ENCODE results near the gene GATAD2A.

GATAD2A gene

GRCh38 chr19:19458110-19458816 lies 52.8 kb downstream of the GATAD2A start:
- no peak for DNase-seq (ENCODE audit: low read depth, low spot score)
- TF ChIP-seq SUZ12 (IDR thresholded peaks at IDR 0.05; ENCODE audit: extremely low read depth, insufficient read depth, insufficient read length) (no peak), YY1 (IDR thresholded peaks at IDR 0.05; ENCODE audit: insufficient read depth, insufficient read length) (no peak), ZNF274 (IDR thresholded peaks at IDR 0.05; ENCODE audit: low read depth, low read length) (no peak)
- Histone ChIP-seq H3K4me3 (ENCODE audit: insufficient read length, low read depth) (no peak overlapping the region), H3K36me3 (ENCODE audit: insufficient read depth, insufficient read length, low read length) (peaks cover 27% of the 10 kb centered on the region), H3K27me3 (ENCODE audit: insufficient read depth, insufficient read length) (no peaks in the 10 kb centered on the region), H3K9me3 (ENCODE audit: insufficient read depth, low read length) (no peaks in the 10 kb centered on the region), H3K9ac (ENCODE audit: insufficient read length, low read depth) (no peak overlapping the region), H3K4me1 (ENCODE audit: insufficient read depth, insufficient read length) (peaks cover 40% of the 10 kb centered on the region)

DNA sequence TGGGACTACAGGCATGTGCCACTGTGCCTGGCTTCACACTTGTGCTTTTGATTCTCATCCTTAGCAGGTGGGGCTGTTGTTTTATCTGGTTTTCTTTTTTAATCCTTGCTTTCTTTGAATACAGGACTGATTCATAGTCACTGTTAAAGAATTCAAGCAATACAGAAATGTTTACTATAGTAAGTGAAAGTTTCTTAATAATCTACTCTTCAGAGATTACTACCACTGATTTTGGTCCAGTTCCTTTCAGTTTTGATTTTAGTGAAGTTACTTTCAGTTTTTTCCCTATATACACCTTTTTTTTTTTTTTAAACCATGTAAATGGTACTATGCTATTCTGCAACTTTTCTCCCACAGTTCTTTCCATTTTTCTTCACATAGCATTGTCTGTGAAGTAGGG lies 53.6 kb downstream of the GATAD2A start:
- TF ChIP-seq ZNF274 (IDR thresholded peaks at IDR 0.05; ENCODE audit: low read depth, low read length) = no peak
- H3K4me1 ChIP-seq (ENCODE audit: insufficient read depth, insufficient read length) = peaks cover 48% of the 10 kb centered on the region
- H3K9ac ChIP-seq (ENCODE audit: insufficient read length, low read depth) = no peak overlapping the region
- no peaks in the 10 kb centered on the region for H3K27me3 ChIP-seq (ENCODE audit: insufficient read depth, insufficient read length)
- H3K4me3 ChIP-seq (ENCODE audit: insufficient read length, low read depth) = no peak overlapping the region
- no peaks in the 10 kb centered on the region for H3K9me3 ChIP-seq (ENCODE audit: insufficient read depth, low read length)
- no peak for DNase-seq (ENCODE audit: low read depth, low spot score)
- H3K36me3 ChIP-seq (ENCODE audit: insufficient read depth, insufficient read length, low read length) = peaks cover 27% of the 10 kb centered on the region

DNA sequence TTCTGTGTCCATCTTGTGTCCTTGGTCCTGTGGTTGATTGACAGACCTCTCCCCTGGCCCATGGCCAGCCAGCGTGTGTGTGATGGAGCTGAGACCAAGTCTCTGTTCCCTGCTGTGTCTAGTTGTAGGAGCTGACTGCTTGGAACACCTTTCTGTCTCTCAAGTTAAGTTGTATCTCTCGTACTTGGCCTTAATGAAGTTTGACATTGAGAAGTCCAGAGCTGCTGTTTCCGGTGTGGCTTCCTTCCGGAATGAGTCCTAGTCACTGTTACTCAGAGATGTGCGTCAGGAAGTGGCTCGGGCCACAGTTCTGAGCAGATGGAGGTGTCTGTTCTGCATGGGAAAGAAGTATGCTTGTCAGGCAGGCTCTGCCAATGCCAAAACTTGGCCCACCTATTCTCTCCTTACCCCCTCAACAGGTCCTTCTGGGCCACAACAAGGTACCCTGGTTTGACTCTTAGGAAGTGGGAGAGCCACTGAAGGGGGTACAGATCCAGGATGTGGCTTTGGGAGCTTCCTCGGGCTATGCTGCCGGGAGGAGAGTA lies 54.3 kb downstream of the GATAD2A start:
- peaks cover 54% of the 10 kb centered on the region for H3K4me1 ChIP-seq (ENCODE audit: insufficient read depth, insufficient read length)
- no peak overlapping the region for H3K9ac ChIP-seq (ENCODE audit: insufficient read length, low read depth)
- peaks cover 29% of the 10 kb centered on the region for H3K36me3 ChIP-seq (ENCODE audit: insufficient read depth, insufficient read length, low read length)
- H3K4me3 ChIP-seq (ENCODE audit: insufficient read length, low read depth) = no peak overlapping the region
- no peak for DNase-seq (ENCODE audit: low read depth, low spot score)
- H3K27me3 ChIP-seq (ENCODE audit: insufficient read depth, insufficient read length) = no peaks in the 10 kb centered on the region
- no peaks in the 10 kb centered on the region for H3K9me3 ChIP-seq (ENCODE audit: insufficient read depth, low read length)
- TF ChIP-seq ZNF274 (IDR thresholded peaks at IDR 0.05; ENCODE audit: low read depth, low read length) (no peak), YY1 (IDR thresholded peaks at IDR 0.05; ENCODE audit: insufficient read depth, insufficient read length) (no peak), SUZ12 (IDR thresholded peaks at IDR 0.05; ENCODE audit: extremely low read depth, insufficient read depth, insufficient read length) (no peak)

DNA sequence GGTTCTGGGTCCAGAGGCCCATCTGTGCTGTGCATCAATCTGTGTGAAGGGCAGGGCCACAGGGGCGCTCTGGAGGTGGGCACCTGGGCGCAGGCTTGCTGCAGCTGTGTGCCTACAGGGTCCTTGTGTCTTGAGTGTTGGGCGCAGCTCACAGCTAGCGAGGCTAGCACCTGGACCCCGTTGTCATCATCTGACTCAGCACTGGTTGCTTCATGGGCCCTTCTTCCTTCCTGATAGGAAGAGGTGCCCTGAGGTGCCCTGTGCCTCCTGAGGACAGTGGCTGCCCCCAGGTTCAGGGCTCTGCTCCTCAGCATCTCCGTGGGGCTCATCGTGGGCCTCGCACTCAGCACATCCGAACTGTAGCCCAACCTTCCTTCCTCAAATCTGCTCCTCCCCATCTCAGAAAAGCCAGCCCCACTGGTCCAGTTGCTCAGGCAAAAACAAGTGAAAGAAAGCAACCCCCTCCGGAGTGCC lies 54.8 kb downstream of the GATAD2A start:
- peaks cover 57% of the 10 kb centered on the region for H3K4me1 ChIP-seq (ENCODE audit: insufficient read depth, insufficient read length)
- DNase-seq (ENCODE audit: low read depth, low spot score) = no peak
- H3K4me3 ChIP-seq (ENCODE audit: insufficient read length, low read depth) = no peak overlapping the region
- no peaks in the 10 kb centered on the region for H3K9me3 ChIP-seq (ENCODE audit: insufficient read depth, low read length)
- H3K36me3 ChIP-seq (ENCODE audit: insufficient read depth, insufficient read length, low read length) = peaks cover 34% of the 10 kb centered on the region
- no peak for TF ChIP-seq ZNF274 (IDR thresholded peaks at IDR 0.05; ENCODE audit: low read depth, low read length)
- TF ChIP-seq YY1 (IDR thresholded peaks at IDR 0.05; ENCODE audit: insufficient read depth, insufficient read length) = no peak
- no peak for TF ChIP-seq SUZ12 (IDR thresholded peaks at IDR 0.05; ENCODE audit: extremely low read depth, insufficient read depth, insufficient read length)
- peak overlapping the region; percentile 33 for H3K9ac ChIP-seq (ENCODE audit: insufficient read length, low read depth)
- H3K27me3 ChIP-seq (ENCODE audit: insufficient read depth, insufficient read length) = no peaks in the 10 kb centered on the region

DNA sequence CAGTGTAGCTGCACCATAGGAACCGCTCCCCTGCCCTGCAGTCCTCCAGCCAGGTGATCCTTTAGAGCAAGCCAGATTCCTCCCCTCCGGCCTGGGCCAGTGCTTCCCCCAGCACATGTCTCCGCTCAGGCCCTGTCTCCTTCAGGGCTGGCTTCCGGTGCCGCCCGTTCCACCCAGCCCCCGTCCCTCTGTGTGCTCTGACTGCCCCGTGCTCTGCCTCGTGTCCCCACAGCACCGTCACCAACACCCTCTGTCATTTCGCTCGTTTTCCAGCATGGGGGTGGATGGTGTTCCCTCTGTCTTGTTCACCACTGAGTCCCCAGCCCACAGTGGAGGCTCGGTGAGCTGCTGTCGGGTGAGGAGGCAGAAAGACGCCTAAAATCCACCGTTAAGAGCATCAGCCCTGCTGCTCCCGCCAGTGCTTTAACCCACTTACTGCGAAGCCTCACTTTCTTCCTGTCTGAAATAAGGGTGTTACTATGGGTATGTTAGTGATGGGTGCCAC lies 55.3 kb downstream of the GATAD2A start:
- no peaks in the 10 kb centered on the region; the same call in 1 of the 2 replicates for H3K9me3 ChIP-seq (ENCODE audit: insufficient read depth, low read length)
- no peaks in the 10 kb centered on the region for H3K27me3 ChIP-seq (ENCODE audit: insufficient read depth, insufficient read length)
- no peak for DNase-seq (ENCODE audit: low read depth, low spot score)
- peak overlapping the region; percentile 33 for H3K9ac ChIP-seq (ENCODE audit: insufficient read length, low read depth)
- H3K36me3 ChIP-seq (ENCODE audit: insufficient read depth, insufficient read length, low read length) = peaks cover 39% of the 10 kb centered on the region
- no peak overlapping the region for H3K4me3 ChIP-seq (ENCODE audit: insufficient read length, low read depth)
- TF ChIP-seq SUZ12 (IDR thresholded peaks at IDR 0.05; ENCODE audit: extremely low read depth, insufficient read depth, insufficient read length) (no peak), YY1 (IDR thresholded peaks at IDR 0.05; ENCODE audit: insufficient read depth, insufficient read length) (no peak), ZNF274 (IDR thresholded peaks at IDR 0.05; ENCODE audit: low read depth, low read length) (no peak)
- H3K4me1 ChIP-seq (ENCODE audit: insufficient read depth, insufficient read length) = peaks cover 57% of the 10 kb centered on the region

- Histone ChIP-seq H3K4me1 (ENCODE audit: insufficient read depth, insufficient read length) (peaks cover 57% of the 10 kb centered on the region), H3K4me3 (ENCODE audit: insufficient read length, low read depth) (no peak overlapping the region), H3K27me3 (ENCODE audit: insufficient read depth, insufficient read length) (no peaks in the 10 kb centered on the region), H3K9me3 (ENCODE audit: insufficient read depth, low read length) (peaks cover 2% of the 10 kb centered on the region; the same call in 1 of the 2 replicates), H3K36me3 (ENCODE audit: insufficient read depth, insufficient read length, low read length) (peaks cover 41% of the 10 kb centered on the region), H3K9ac (ENCODE audit: insufficient read length, low read depth) (peak overlapping the region; percentile 66)
- no peak for DNase-seq (ENCODE audit: low read depth, low spot score)
- TF ChIP-seq YY1 (IDR thresholded peaks at IDR 0.05; ENCODE audit: insufficient read depth, insufficient read length) = no peak
- TF ChIP-seq SUZ12 (IDR thresholded peaks at IDR 0.05; ENCODE audit: extremely low read depth, insufficient read depth, insufficient read length) = no peak
- no peak for TF ChIP-seq ZNF274 (IDR thresholded peaks at IDR 0.05; ENCODE audit: low read depth, low read length)
Observed at GRCh38 chr19:19461306-19461670, 55.8 kb downstream of the GATAD2A start.

Measured in NT2/D1 (cell line).